ENCODE results near the gene CNST. TPM values are rescaled to one million over a fixed set of nuclear protein-coding genes. Genes with fewer than 3 reads are reported as not detected.

CNST gene
- polyA plus RNA-seq, result 16.1 TPM
- long read RNA-seq, donor 1, result 0 reads
- long read RNA-seq, donor 2, partial matches to known transcripts, result 8 of 8 reads
- long read RNA-seq, donor 2, other reads (novel, unspliced or antisense), result 0 of 8 reads
- long read RNA-seq, donor 3, result 0 reads
- long read RNA-seq, donor 4, result 0 reads
- long read RNA-seq, donor 5, result 0 reads
- long read RNA-seq, donor 6, full-length matches to known transcripts, result 2 of 2 reads
- long read RNA-seq, donor 6, partial matches to known transcripts, result 0 of 2 reads
- long read RNA-seq, donor 6, other reads (novel, unspliced or antisense), result 0 of 2 reads
- long read RNA-seq, donor 7, result 0 reads
- long read RNA-seq, donor 8, result 0 reads
- long read RNA-seq, donor 9, full-length matches to known transcripts, result 1 of 1 reads
- long read RNA-seq, donor 9, partial matches to known transcripts, result 0 of 1 reads
- long read RNA-seq, donor 9, other reads (novel, unspliced or antisense), result 0 of 1 reads
- long read RNA-seq, donor 10, full-length matches to known transcripts, result 1 of 1 reads
- long read RNA-seq, donor 10, partial matches to known transcripts, result 0 of 1 reads
- long read RNA-seq, donor 10, other reads (novel, unspliced or antisense), result 0 of 1 reads
- long read RNA-seq, donor 11, result 0 reads

GRCh38 chr1:246566128-246566812 is at the start of gene CNST, which contains the start of gene TFB2M:
Gene CNST (plus strand): TSS chr1:246566456. CDS start chr1:246591563, 25,107 bp downstream.
Gene TFB2M (minus strand): TSS chr1:246566261. CDS start chr1:246566138, 123 bp downstream.
- Histone ChIP-seq H3K27ac (ENCODE audit: low read length) (peak within 1 kb of the TSS; percentile 94), H3K36me3 (ENCODE audit: control insufficient read depth, insufficient read depth, low read length) (no peaks in the 10 kb centered on the region), H3K27me3 (ENCODE audit: control insufficient read depth, insufficient read depth, low read length) (no peaks in the 10 kb centered on the region), H3K9me3 (ENCODE audit: control insufficient read depth, low read depth, low read length) (no peaks in the 10 kb centered on the region), H3K4me3 (ENCODE audit: low read length) (peak within 1 kb of the TSS; percentile 88), H3K4me1 (ENCODE audit: control insufficient read depth, insufficient read depth, low read length) (peaks cover 2% of the 10 kb centered on the region)
- no CpG with 5 or more reads among the region's 62 CpGs for WGBS (ENCODE audit: insufficient coverage, low lambda C conversion rate)
- DNase-seq, result peak; percentile 98 to 99

DNA sequence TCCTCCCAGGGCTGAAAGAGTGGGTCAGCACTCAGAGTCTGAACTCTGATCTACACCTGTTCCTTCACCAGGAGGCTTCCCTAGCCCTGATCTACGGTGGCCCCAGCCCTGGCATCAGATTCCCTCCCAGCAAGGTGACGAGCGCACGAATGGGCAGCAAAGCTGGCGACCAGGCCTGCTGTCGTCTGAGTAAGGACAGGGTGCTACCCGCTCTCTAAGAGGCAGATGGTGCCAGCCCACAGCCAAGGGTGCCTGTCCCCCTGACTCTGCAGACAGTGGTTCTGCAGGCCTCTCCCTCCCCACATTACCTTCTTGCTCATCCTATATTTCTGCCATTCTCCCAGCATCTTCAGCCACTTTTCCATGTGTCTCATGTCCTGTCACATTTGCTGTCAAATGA is 48.9 kb upstream of the CNST start:
- H3K9me3 ChIP-seq (ENCODE audit: control insufficient read depth, low read depth, low read length), result peaks cover 35% of the 10 kb centered on the region
- H3K27ac ChIP-seq (ENCODE audit: low read length), result no peak overlapping the region
- no peaks in the 10 kb centered on the region for H3K4me1 ChIP-seq (ENCODE audit: control insufficient read depth, insufficient read depth, low read length)
- H3K36me3 ChIP-seq (ENCODE audit: control insufficient read depth, insufficient read depth, low read length), result no peaks in the 10 kb centered on the region
- H3K27me3 ChIP-seq (ENCODE audit: control insufficient read depth, insufficient read depth, low read length), result no peaks in the 10 kb centered on the region
- WGBS (ENCODE audit: insufficient coverage, low lambda C conversion rate), result no CpG with 5 or more reads among the region's 7 CpGs
- H3K4me3 ChIP-seq (ENCODE audit: low read length), result no peak overlapping the region
- DNase-seq, result no peak

DNA sequence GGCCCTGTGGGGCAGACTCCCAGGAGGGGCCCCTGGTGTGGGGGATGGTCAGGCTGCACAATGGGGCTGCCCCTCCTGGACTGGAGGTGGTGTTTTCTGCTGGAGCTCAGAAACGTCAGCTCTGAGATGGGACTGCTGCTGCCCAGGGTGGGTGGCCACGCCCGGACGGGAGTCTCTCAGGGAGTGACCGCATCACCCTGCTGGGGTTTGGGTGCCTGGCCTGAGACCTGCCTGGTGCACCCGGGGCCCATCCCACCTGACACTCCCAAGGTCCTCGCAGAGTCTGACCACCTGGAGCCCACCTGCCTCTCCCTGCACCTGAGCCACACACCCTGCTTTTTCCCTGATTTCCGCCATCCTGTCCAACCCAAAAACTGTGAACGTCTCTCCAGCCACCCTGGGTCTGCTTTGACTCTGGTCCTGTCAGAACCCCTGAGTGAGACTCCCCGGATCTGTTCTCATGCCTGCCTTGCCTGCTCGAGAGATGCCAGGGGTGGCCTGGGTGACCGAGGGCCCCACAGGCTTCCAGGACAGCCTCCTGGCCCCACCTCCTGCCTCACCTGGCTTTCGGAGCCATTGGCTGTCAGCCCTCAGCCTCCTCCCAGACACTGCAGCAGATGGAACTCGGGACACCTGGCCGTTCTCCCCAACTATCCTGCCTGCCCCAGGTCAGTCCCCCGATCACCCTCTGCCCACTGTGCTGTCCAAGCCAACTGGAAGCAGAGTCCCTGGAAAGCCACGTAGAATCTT is 47.6 kb upstream of the CNST start:
- no CpG with 5 or more reads among the region's 17 CpGs for WGBS (ENCODE audit: insufficient coverage, low lambda C conversion rate)
- Histone ChIP-seq H3K9me3 (ENCODE audit: control insufficient read depth, low read depth, low read length) (peaks cover 29% of the 10 kb centered on the region), H3K4me1 (ENCODE audit: control insufficient read depth, insufficient read depth, low read length) (no peaks in the 10 kb centered on the region), H3K4me3 (ENCODE audit: low read length) (no peak overlapping the region), H3K36me3 (ENCODE audit: control insufficient read depth, insufficient read depth, low read length) (no peaks in the 10 kb centered on the region), H3K27ac (ENCODE audit: low read length) (no peak overlapping the region), H3K27me3 (ENCODE audit: control insufficient read depth, insufficient read depth, low read length) (no peaks in the 10 kb centered on the region)
- no peak for DNase-seq

GRCh38 chr1:246519514-246519913 is 46.7 kb upstream of the CNST start:
- no CpG with 5 or more reads among the region's 1 CpG for WGBS (ENCODE audit: insufficient coverage, low lambda C conversion rate)
- Histone ChIP-seq H3K27ac (ENCODE audit: low read length) (no peak overlapping the region), H3K4me3 (ENCODE audit: low read length) (no peak overlapping the region), H3K27me3 (ENCODE audit: control insufficient read depth, insufficient read depth, low read length) (no peaks in the 10 kb centered on the region), H3K9me3 (ENCODE audit: control insufficient read depth, low read depth, low read length) (peaks cover 29% of the 10 kb centered on the region), H3K4me1 (ENCODE audit: control insufficient read depth, insufficient read depth, low read length) (no peaks in the 10 kb centered on the region), H3K36me3 (ENCODE audit: control insufficient read depth, insufficient read depth, low read length) (no peaks in the 10 kb centered on the region)
- DNase-seq, result no peak

GRCh38 chr1:246526380-246526779 is 39.9 kb upstream of the CNST start:
- Histone ChIP-seq H3K4me1 (ENCODE audit: control insufficient read depth, insufficient read depth, low read length) (no peaks in the 10 kb centered on the region), H3K36me3 (ENCODE audit: control insufficient read depth, insufficient read depth, low read length) (no peaks in the 10 kb centered on the region), H3K9me3 (ENCODE audit: control insufficient read depth, low read depth, low read length) (no peaks in the 10 kb centered on the region), H3K4me3 (ENCODE audit: low read length) (no peak overlapping the region), H3K27me3 (ENCODE audit: control insufficient read depth, insufficient read depth, low read length) (no peaks in the 10 kb centered on the region), H3K27ac (ENCODE audit: low read length) (no peak overlapping the region)
- no peak for DNase-seq
- 60% methylated on average over 1 of the region's 4 CpGs for WGBS (ENCODE audit: insufficient coverage, low lambda C conversion rate)

DNA sequence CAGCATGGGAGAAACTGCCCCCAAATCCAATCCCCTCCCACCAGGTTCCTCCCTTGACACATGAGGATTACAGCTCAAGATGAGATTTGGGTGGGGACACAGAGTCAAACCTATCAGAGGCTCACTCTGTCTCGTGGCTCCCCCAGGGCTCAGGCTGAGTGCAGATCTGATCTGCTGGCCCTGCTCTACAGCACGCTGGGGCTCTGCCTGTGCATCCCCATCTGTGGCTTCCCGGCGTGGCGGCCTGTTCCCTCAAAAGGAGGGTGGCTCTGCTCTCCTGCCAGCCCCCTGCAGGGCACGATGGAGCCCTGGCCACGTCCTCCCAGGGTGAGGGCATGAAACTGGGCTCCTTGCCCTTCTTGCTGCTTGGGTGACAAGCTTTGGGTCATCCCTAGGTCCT is 39.3 kb upstream of the CNST start:
- WGBS (ENCODE audit: insufficient coverage, low lambda C conversion rate), result no CpG with 5 or more reads among the region's 7 CpGs
- no peaks in the 10 kb centered on the region for H3K27me3 ChIP-seq (ENCODE audit: control insufficient read depth, insufficient read depth, low read length)

GRCh38 chr1:246527402-246528088 is 38.7 kb upstream of the CNST start:
- no peaks in the 10 kb centered on the region for H3K27me3 ChIP-seq (ENCODE audit: control insufficient read depth, insufficient read depth, low read length)
- no peaks in the 10 kb centered on the region for H3K9me3 ChIP-seq (ENCODE audit: control insufficient read depth, low read depth, low read length)
- no peaks in the 10 kb centered on the region for H3K36me3 ChIP-seq (ENCODE audit: control insufficient read depth, insufficient read depth, low read length)
- no peak overlapping the region for H3K27ac ChIP-seq (ENCODE audit: low read length)
- H3K4me1 ChIP-seq (ENCODE audit: control insufficient read depth, insufficient read depth, low read length), result no peaks in the 10 kb centered on the region
- DNase-seq, result no peak
- WGBS (ENCODE audit: insufficient coverage, low lambda C conversion rate), result no CpG with 5 or more reads among the region's 5 CpGs
- no peak overlapping the region for H3K4me3 ChIP-seq (ENCODE audit: low read length)

More for the DNA sequence above, 39.3 kb upstream of the CNST start:
- DNase-seq, result no peak
- Histone ChIP-seq H3K4me1 (ENCODE audit: control insufficient read depth, insufficient read depth, low read length) (no peaks in the 10 kb centered on the region), H3K27ac (ENCODE audit: low read length) (no peak overlapping the region), H3K4me3 (ENCODE audit: low read length) (no peak overlapping the region), H3K9me3 (ENCODE audit: control insufficient read depth, low read depth, low read length) (no peaks in the 10 kb centered on the region), H3K36me3 (ENCODE audit: control insufficient read depth, insufficient read depth, low read length) (no peaks in the 10 kb centered on the region)

DNA sequence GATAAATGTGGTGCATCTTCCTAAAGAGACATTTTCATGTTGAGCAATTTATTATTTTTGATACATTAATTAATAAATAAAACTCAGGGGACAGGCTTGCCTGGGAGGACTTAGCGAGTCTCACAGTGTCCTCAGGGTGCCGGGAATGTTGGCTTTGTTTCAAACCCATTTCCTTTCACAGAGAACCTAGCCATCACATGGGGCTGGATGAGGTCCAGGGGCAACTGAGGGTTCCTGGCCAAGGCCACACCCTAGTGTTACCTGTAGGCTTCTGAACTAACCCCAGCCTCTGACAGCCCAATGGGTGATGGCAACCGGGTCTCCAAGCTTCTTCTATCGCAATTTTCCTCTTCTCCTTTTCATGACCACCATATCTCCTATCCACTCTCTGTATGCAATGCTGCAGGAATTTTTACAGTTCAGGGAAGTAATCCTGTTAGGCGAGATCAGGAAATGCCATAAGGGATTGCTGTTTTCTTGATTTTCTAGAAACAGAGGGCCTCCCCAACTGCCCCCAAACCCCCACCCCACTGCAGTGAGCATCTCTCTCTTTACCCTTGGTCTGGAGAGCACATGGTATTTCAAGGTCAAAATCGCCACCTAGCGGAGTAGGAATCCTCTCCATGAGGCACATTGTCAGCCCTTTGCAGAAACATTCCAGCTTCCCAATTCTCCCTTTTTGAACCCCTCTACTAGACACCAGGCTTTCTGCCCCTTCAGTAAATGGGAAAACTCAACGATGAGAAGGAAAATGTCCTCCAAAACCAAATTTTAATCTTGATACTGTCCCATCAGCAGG is 37.1 kb upstream of the CNST start:
- H3K9me3 ChIP-seq (ENCODE audit: control insufficient read depth, low read depth, low read length), result no peaks in the 10 kb centered on the region
- no peak overlapping the region for H3K4me3 ChIP-seq (ENCODE audit: low read length)
- H3K27ac ChIP-seq (ENCODE audit: low read length), result no peak overlapping the region
- H3K4me1 ChIP-seq (ENCODE audit: control insufficient read depth, insufficient read depth, low read length), result no peaks in the 10 kb centered on the region
- DNase-seq, result no peak
- WGBS (ENCODE audit: insufficient coverage, low lambda C conversion rate), result no CpG with 5 or more reads among the region's 8 CpGs
- H3K36me3 ChIP-seq (ENCODE audit: control insufficient read depth, insufficient read depth, low read length), result no peaks in the 10 kb centered on the region
- H3K27me3 ChIP-seq (ENCODE audit: control insufficient read depth, insufficient read depth, low read length), result no peaks in the 10 kb centered on the region

DNA sequence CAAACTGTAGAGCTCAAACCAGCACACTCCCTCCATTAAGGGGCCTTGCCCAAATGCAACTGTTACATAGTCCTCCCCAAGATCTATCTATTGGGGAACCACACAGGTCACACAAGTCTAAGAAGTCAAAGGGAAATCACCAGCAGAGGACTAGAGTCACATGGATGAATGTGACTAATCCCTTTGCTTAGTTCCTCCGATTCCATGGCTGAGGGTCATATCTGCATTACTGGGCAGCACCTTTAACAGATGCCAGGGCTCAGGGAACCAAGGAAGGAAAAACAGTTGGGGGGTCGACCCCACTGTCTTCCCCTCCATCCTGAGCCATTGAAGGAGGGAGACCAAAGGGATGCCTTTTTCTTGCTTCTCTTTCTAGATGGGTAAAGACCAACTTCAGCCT is 35.8 kb upstream of the CNST start:
- no CpG with 5 or more reads among the region's 2 CpGs for WGBS (ENCODE audit: insufficient coverage, low lambda C conversion rate)
- Histone ChIP-seq H3K27ac (ENCODE audit: low read length) (no peak overlapping the region), H3K36me3 (ENCODE audit: control insufficient read depth, insufficient read depth, low read length) (no peaks in the 10 kb centered on the region), H3K27me3 (ENCODE audit: control insufficient read depth, insufficient read depth, low read length) (no peaks in the 10 kb centered on the region), H3K4me3 (ENCODE audit: low read length) (no peak overlapping the region), H3K9me3 (ENCODE audit: control insufficient read depth, low read depth, low read length) (no peaks in the 10 kb centered on the region), H3K4me1 (ENCODE audit: control insufficient read depth, insufficient read depth, low read length) (no peaks in the 10 kb centered on the region)
- DNase-seq, result no peak
